ENCODE data around the gene FUBP3.

FUBP3 gene

GRCh38 chr9:130587921-130588320 lies 8.5 kb downstream of the FUBP3 start:
- no peak for TF ChIP-seq CTCF (IDR thresholded peaks at IDR 0.05; ENCODE audit: borderline replicate concordance, control extremely low read depth, extremely low read depth, insufficient read depth, missing control alignments)
- DNase-seq (ENCODE audit: low spot score): no peak
- in situ Hi-C loops (cut with MboI; ENCODE audit: low sequenced_read_pairs, unreplicated experiment): no loop called here

GRCh38 chr9:130588416-130588815 lies 9.0 kb downstream of the FUBP3 start:
- no peak for DNase-seq (ENCODE audit: low spot score)
- in situ Hi-C loops (cut with MboI; ENCODE audit: low sequenced_read_pairs, unreplicated experiment): no loop called here
- no peak for TF ChIP-seq CTCF (IDR thresholded peaks at IDR 0.05; ENCODE audit: borderline replicate concordance, control extremely low read depth, extremely low read depth, insufficient read depth, missing control alignments)

- no peak for TF ChIP-seq CTCF (IDR thresholded peaks at IDR 0.05; ENCODE audit: borderline replicate concordance, control extremely low read depth, extremely low read depth, insufficient read depth, missing control alignments)
- in situ Hi-C loops (cut with MboI; ENCODE audit: low sequenced_read_pairs, unreplicated experiment): no loop called here
- no peak for DNase-seq (ENCODE audit: low spot score)
Measured at GRCh38 chr9:130589754-130590153, 10.4 kb downstream of the FUBP3 start.

GRCh38 chr9:130590305-130590704 lies 10.9 kb downstream of the FUBP3 start:
- no peak for TF ChIP-seq CTCF (IDR thresholded peaks at IDR 0.05; ENCODE audit: borderline replicate concordance, control extremely low read depth, extremely low read depth, insufficient read depth, missing control alignments)
- in situ Hi-C loops (cut with MboI; ENCODE audit: low sequenced_read_pairs, unreplicated experiment): no loop called here
- DNase-seq (ENCODE audit: low spot score): no peak

- no peak for TF ChIP-seq CTCF (IDR thresholded peaks at IDR 0.05; ENCODE audit: borderline replicate concordance, control extremely low read depth, extremely low read depth, insufficient read depth, missing control alignments)
- no peak for DNase-seq (ENCODE audit: low spot score)
- in situ Hi-C loops (cut with MboI; ENCODE audit: low sequenced_read_pairs, unreplicated experiment): no loop called here
Measured at GRCh38 chr9:130593020-130593419, 13.6 kb downstream of the FUBP3 start.

- TF ChIP-seq CTCF (IDR thresholded peaks at IDR 0.05; ENCODE audit: borderline replicate concordance, control extremely low read depth, extremely low read depth, insufficient read depth, missing control alignments): no peak
- no peak for DNase-seq (ENCODE audit: low spot score)
- in situ Hi-C loops (cut with MboI; ENCODE audit: low sequenced_read_pairs, unreplicated experiment): no loop called here
Measured at GRCh38 chr9:130597228-130597627, 17.9 kb downstream of the FUBP3 start.

- no peak for TF ChIP-seq CTCF (IDR thresholded peaks at IDR 0.05; ENCODE audit: borderline replicate concordance, control extremely low read depth, extremely low read depth, insufficient read depth, missing control alignments)
- in situ Hi-C loops (cut with MboI; ENCODE audit: low sequenced_read_pairs, unreplicated experiment): no loop called here
- DNase-seq (ENCODE audit: low spot score): no peak
Measured at GRCh38 chr9:130598188-130598587, 18.8 kb downstream of the FUBP3 start.

Data from GM13976 (cell line).